Peyer's patch (tissue), 4 donors: Measurements from ENCODE around the gene DNER. TPM values are rescaled to one million over a fixed set of nuclear protein-coding genes. Genes with fewer than 3 reads are reported as not detected.
"Not testable (repeated sequence)": the region's sequence is repeated elsewhere in the genome, so short reads cannot be mapped to it uniquely, and the experiment has no call there.

Experiments used
- DNase-seq, 3 donors: peaks; one replicate each; pipeline ENCODE4 v3.0.0-alpha.2; 2017 to 2019
- H3K27ac ChIP-seq, 4 donors: fragments of 200-600 bp; sonication (generic); one replicate each; pipeline ENCODE4 v1.5.1; 2016 to 2019
- H3K27me3 ChIP-seq, 2 donors: fragments of 200-600 bp; sonication (generic); one replicate each; pipeline ENCODE4 v1.5.1; 2019
- H3K36me3 ChIP-seq, 3 donors: fragments of 200-600 bp; sonication (generic); one replicate each; pipeline ENCODE4 v1.5.1; 2016 to 2019
- H3K4me1 ChIP-seq, 4 donors: fragments of 200-600 bp; sonication (generic); one replicate each; pipeline ENCODE4 v1.5.1; 2016 to 2019
- H3K4me3 ChIP-seq, 4 donors: fragments of 200-600 bp; sonication (generic); 1 replicate in 3 of 4; 2 replicates in 1 of 4; pipeline ENCODE4 v1.5.1; 2016 to 2019; ENCODE audit warnings: mild to moderate bottlenecking in 1 of 4
- H3K9me3 ChIP-seq, 4 donors: fragments of 200-600 bp; sonication (generic); one replicate each; pipeline ENCODE4 v1.5.1; 2016 to 2019; ENCODE audit warnings: mild to moderate bottlenecking in 1 of 4
- CTCF ChIP-seq, 6 experiments: fragments of 450-650 bp in 4 of 6; fragments of 200-600 bp in 2 of 6; sonication (generic) in 1 of 6; IDR thresholded peaks; one replicate each; pipeline ENCODE4 v1.5.1; 2017 to 2019; ENCODE audit warnings: antibody characterized with exemption in 6 of 6, mild to moderate bottlenecking in 3 of 6, moderate library complexity in 1 of 6
- POLR2A ChIP-seq, 2 donors: fragments of 450-650 bp; IDR thresholded peaks; one replicate each; pipeline ENCODE4 v1.5.1; 2017; ENCODE audit warnings: antibody characterized with exemption in 2 of 2, mild to moderate bottlenecking in 2 of 2, moderate library complexity in 2 of 2
- total RNA-seq, 4 donors: library from RNA; depleted of rRNA; stranded (reverse); fragments of >200 nt; gene quantifications; one replicate each; pipeline ENCODE4 v1.1.0, GENCODE V29; 2016

The DNER gene
- total RNA-seq, 4 donors from 2014 or later: 0.35 to 2.5 (median 1.3) TPM; not detected in 1

GRCh38 chr2:229622495-229623355 is 91.6 kb downstream of the DNER start:
- Histone ChIP-seq H3K27me3 (no peaks in the 10 kb centered on the region), H3K27ac (no peak overlapping the region), H3K4me1 (no peaks in the 10 kb centered on the region), H3K4me3 (no peak overlapping the region), H3K36me3 (no peaks in the 10 kb centered on the region), H3K9me3 (no peaks in the 10 kb centered on the region)
- TF ChIP-seq POLR2A (IDR thresholded peaks at IDR 0.05) (no peak), CTCF (IDR thresholded peaks at IDR 0.05) (no peak)
- no peak for DNase-seq

DNA sequence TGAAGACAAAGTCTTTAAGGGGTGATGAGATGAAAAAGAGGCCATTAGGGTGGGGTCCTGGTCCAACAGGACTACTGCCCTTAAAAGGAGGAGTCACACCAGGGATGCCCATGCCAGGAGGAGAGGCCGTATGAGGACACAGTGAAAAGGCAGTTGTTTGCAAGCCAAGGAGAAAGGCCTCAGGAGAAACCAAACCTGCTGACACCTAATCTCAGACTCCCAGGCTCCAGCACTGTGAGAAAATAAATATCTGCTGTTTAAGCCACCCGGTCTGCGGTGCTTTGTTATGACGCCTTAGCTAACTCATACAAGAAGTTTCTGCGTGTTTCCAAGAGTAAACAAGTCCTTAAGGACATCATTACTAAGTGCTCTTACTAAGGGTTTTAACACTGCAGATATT is 93.6 kb downstream of the DNER start:
- Histone ChIP-seq H3K4me1 (no peaks in the 10 kb centered on the region), H3K27me3 (no peaks in the 10 kb centered on the region), H3K4me3 (no peak overlapping the region), H3K27ac (no peak overlapping the region), H3K36me3 (no peaks in the 10 kb centered on the region), H3K9me3 (no peaks in the 10 kb centered on the region)
- no peak for DNase-seq
- TF ChIP-seq POLR2A (IDR thresholded peaks at IDR 0.05) (no peak), CTCF (IDR thresholded peaks at IDR 0.05) (no peak)

DNA sequence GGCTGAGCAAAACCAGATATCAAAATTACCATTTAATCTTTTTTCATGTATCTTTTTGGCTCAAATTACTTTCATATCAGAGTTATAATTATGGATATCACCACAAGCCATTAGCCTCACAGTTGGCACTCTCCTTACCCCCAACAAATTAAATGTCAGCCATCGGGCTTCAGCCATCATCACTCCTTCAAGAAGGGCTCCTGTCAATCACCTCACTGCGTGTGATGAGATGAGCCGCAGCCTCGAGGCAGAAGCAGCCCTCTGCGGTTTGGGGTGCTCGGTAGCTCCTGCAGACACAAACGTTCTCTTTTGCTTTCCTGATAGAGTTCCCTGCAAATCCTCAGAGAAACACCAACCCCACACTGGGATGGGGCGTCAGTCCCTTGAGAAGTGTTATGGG is 94.1 kb downstream of the DNER start:
- DNase-seq: no peak
- Histone ChIP-seq H3K4me1 (no peaks in the 10 kb centered on the region), H3K27ac (no peak overlapping the region), H3K36me3 (no peaks in the 10 kb centered on the region), H3K27me3 (no peaks in the 10 kb centered on the region), H3K4me3 (no peak overlapping the region), H3K9me3 (no peaks in the 10 kb centered on the region)
- TF ChIP-seq CTCF (IDR thresholded peaks at IDR 0.05): no peak
- TF ChIP-seq POLR2A (IDR thresholded peaks at IDR 0.05): no peak

DNA sequence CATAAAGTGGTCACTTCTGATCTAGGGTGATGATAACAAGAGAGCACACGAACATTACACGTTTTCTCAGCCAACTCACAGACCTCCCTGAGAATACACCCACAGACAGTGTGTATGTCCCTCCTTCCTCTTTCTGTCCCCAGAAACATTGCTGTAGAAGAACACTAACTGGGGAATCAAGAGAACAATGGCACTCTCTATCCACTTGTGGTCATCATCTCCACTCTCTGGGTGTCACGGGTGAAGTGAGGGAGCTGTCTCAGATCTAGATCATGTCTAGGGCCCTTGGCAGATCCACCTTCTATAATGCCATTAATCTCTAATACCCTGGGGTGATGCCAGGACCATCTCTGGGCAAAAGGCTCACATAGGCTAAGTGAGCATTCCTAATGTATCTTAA is 97.9 kb downstream of the DNER start:
- Histone ChIP-seq H3K9me3 (no peaks in the 10 kb centered on the region), H3K4me3 (no peak overlapping the region), H3K27ac (no peak overlapping the region), H3K27me3 (no peaks in the 10 kb centered on the region), H3K36me3 (no peaks in the 10 kb centered on the region), H3K4me1 (no peaks in the 10 kb centered on the region)
- DNase-seq: no peak
- no peak for TF ChIP-seq CTCF (IDR thresholded peaks at IDR 0.05)
- no peak for TF ChIP-seq POLR2A (IDR thresholded peaks at IDR 0.05)

- H3K4me3 ChIP-seq, H3K27me3 ChIP-seq, H3K27ac ChIP-seq, DNase-seq, H3K36me3 ChIP-seq, H3K4me1 ChIP-seq, H3K9me3 ChIP-seq: not testable (repeated sequence)
These were observed 100.3 kb downstream of the DNER start for GRCh38 chr2:229614021-229614420.

DNA sequence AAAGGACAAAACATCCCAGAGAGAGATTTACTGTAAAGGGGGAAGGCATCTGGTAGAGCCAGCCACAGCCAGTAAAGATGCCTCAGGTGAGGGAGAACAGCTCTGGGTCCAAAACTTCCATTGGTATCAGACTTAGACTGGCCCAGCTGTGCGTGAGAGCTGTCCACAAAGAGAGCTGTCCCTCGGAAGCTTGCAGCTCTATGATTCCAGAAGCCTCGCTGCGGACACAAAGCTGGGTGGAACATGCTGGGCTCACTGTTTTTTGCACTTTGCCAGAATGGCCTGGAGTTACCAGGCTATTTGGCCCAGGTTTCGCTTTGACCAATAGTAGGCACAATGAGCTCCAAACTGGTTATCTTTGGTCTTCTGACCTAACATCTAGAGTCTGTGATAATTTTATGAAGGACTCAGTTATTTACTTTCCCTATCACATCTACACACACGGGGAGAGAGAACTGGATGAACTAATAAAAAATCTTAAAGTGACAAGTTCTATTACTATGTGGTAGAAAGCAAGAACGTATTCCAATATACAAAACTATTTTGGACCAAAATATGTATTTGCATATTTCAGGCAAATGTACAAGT is 101.9 kb downstream of the DNER start:
- TF ChIP-seq POLR2A (IDR thresholded peaks at IDR 0.05) (no peak), CTCF (IDR thresholded peaks at IDR 0.05) (no peak)
- no peaks in the 10 kb centered on the region for H3K27me3 ChIP-seq
- no peak overlapping the region for H3K27ac ChIP-seq
- no peaks in the 10 kb centered on the region for H3K36me3 ChIP-seq
- H3K4me3 ChIP-seq: no peak overlapping the region
- no peak for DNase-seq
- H3K9me3 ChIP-seq: no peaks in the 10 kb centered on the region
- no peaks in the 10 kb centered on the region for H3K4me1 ChIP-seq
